Activated CD4-positive, CD25-positive, alpha-beta regulatory T cell treated with anti-CD3 and anti-CD28 coated beads, Interleukin-2, amount 50 U/mL, for 16 hours (primary cell): ENCODE measurements around the gene FRMPD4.
"Not testable (repeated sequence)": the region's sequence is repeated elsewhere in the genome, so short reads cannot be mapped to it uniquely, and the experiment has no call there.

Experiments
- DNase-seq: peaks from one replicate; pipeline ENCODE4 v3.0.0-alpha.2; 2020; ENCODE audit warnings: low read depth, low spot score

FRMPD4 gene

DNA sequence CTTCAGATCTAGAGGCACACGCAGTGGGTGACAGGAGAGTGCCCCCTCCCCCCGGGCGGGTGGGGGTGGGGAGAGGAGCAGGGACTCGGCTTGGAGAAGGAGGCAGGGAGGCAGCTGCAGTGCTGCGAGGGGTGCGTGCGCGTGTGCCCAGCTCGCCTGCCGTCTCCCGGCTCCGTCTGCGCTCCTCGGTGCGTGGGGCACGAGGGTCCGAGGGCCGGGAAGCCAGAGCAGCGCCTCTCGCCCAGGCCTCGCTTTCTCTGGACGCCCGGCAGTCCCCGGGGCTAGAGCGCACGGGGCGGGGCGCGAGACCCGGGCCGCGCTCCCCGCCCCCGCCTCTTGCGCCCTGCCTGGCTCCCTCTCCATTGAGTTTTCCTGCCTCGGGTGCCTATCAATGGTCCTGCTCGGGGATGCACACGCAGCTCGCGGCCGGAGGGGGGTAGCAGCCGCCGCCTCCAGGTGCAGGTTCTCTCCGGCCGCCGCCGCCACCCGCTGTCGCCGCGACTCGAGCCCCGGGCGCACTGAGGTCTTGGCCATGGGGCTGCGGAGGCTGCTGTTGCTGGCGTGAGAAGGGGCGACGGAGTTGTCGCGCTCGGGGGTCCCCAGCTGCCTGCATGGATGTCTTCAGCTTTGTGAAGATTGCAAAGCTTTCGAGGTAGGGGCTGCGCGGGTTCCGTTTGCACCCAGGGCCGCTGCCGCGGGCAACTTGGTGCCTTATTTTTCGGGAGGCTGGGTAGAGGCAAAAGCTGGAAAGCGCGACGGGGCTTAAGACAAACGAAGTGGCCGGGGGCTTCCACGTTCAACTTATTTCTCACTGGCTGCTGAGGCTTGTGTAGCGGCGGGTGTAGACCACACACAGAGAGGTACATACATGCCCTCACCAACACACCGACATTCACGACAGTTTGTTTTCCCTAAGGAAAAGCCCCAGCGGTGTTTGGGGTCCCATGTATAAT is at the start of gene FRMPD4:
TSS of gene FRMPD4 (plus strand) at position 113 of the 953 bp plus-strand sequence. CDS start at position 612, 499 bp downstream.
- DNase-seq: no peak

DNA sequence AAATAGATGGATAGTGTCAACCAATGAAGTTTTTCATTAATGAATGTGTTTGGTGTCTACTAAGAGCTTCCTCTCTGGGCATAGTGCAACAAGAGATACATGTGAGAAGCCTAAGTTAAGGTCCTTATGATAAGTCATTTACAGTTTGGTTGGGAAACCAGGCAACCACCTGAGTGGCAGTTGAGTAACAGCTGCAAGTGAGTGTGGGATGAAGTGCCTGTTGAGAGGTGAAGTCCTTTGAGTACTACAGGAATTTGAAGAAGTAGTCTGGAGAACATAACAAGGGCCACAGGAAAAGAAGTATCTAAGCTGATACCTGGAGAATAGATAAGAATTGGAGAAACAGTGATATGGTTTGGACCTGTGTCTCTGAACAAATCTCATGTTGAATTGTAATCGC is 48.5 kb upstream of the FRMPD4 start:
- DNase-seq: no peak

DNA sequence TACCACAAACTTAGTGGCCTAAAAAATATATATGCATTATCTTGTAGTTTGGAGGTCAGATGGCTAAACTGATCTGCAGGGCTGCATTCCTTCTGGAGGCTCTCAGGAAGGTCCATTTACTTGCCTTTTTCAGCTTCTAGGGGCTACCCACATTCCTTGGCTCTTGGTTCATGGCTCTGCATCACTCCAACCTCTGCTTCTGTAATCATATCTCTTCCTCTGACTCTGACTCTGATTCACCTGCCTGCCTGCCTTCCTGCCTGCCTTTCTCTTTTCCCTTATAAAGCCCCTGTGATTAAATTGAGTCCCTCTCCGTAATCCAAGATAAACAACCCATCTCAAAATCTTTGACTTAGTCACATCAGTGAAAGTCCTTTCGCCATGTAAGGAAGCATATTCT is 25.0 kb upstream of the FRMPD4 start:
- DNase-seq: no peak

DNA sequence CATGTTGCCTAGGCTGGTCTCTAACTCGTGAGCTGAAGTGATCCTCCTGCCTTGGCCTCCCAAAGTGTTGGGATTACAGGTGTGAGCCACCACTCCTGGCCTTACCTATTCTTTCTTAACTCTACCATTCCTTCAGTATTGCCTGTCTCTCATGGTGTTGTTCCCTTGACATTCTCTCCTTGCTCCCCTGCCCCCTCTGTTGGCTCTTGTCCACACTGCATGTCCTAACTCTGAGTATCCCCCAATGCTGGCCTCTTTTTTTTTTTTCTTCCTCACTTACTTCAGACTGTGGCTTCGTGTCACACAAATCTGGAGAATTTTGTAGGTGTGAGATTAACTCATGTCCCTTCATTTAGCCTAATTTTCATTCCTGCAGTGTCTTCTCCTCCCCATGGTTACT is 22.9 kb upstream of the FRMPD4 start:
- no peak for DNase-seq

DNA sequence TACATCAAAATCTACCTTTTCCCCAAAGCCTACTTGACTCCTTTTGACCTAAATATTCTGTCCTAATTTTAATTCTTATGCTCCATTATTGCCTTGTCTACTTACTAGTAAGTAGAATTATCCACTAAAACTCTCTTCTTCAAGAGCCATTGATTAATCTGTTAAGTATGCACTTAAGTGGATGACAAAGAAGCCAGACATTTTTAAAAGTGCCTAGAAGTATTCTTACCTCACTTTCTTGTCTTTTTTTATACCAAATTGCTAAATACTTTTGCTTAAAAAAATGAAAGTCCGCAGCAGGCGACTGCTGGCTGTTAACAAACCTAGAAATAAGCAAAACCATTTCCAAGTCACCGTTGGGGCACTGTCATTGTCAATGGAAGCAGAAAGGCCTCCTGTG is 20.1 kb upstream of the FRMPD4 start:
- DNase-seq: no peak

DNA sequence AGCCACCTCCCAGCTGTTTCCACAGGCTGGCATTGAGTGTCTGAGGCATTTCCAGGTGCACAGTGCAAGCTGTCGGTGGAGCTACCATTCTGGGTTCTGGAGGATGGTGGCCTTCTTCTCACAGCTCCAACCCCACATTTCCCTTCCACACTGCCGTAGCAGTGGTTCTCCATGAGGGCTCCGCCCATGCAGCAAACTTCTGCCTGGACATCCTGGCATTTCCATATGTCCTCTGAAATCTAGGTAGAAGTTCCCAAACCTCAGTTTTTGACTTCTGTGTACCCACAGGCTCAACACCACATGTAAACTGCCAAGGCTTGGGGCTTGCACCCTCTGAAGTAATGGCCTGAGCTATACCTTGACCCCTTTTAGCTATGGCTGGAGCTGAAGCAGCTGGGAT is 10.3 kb upstream of the FRMPD4 start:
- no peak for DNase-seq

DNA sequence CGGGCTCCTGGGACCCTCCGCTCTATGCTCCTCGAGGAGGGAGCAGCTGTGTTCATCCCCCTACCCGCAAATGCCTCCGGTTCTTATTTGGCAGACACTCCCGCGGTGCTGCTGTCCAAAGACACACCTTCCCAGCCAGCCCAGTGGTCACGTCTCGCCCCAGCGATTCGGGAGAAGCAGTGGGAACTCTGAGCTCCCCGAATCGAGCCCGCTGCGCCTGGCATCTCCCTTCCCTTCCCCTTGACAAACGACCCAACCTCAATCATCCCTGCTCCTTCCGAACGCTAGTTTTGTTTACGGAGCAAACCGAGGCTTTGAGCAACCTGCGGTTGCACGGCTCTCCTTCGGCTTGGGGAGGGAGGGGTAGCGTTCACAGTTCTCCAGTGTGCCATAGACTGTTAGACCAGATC is 317 bp upstream of the FRMPD4 start:
- no peak for DNase-seq

DNA sequence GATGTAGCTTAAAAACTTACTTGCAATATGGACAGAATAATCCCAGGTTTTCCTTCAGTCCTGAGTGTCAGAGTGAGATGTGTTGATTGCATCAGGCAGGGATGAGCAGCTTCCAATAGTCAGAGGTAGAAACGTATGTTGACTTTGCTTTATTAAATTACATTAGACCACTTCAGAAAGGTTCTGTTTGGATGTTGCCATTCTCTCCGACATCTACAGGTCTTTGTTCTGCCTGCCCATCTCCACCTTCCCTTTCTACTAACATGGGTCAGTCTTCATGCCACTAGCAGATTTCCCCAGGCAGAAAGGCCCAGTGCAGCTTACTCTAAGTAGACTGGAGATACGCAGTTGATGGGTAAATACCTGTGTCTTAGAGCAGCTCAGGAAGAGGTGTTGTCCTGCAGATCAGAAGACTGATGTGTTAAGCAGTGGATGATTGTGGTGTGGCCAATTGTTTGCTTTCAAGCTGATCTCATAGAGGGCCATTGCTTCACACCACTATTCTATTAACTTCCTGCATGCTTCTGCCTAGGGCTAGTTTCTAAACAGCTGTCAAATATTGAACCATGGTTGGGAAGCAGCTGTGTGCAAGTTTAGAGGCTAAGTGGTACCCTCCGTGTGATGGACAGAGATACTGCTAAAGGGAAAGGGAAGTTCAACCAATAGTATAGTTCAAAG is 1.8 kb downstream of the FRMPD4 start:
- no peak for DNase-seq

DNA sequence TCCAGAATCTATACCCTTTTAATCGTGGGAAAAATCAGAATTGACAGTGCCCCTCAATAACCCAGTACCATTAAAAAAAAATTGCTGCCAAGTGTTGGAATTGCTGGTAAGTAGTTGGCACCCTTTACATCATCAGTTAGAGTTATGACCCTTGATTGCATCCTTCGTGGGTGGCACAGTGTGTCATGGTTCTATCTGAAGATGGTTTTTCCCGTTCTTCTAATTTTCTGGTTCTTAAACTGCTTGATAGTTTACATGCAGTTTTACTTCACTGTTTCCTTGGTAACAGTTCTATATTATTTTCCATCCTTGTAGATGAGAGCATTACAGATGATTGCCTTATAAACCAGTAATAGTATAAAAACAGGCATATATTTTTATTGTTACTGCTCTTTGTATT is 3.2 kb downstream of the FRMPD4 start:
- no peak for DNase-seq

DNA sequence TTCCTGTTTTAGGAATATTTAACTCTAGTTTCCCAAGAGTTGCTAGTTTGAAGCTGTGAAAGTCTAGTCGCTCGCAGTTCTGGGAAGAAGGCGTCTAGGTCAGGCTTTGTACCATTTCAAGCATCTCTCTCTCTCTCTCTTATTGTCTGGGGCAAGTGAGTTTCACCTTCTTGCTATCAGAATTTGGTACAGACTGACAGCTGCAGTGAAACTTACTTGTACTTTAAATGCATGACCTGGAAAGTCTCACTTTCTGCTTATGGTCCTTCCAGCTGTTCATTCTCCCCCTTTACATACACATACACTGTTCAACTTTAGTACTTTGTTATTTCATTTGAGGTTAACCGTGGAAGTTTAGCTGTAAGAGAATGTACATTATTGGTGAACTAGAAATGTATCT is 4.4 kb downstream of the FRMPD4 start:
- DNase-seq: no peak

DNA sequence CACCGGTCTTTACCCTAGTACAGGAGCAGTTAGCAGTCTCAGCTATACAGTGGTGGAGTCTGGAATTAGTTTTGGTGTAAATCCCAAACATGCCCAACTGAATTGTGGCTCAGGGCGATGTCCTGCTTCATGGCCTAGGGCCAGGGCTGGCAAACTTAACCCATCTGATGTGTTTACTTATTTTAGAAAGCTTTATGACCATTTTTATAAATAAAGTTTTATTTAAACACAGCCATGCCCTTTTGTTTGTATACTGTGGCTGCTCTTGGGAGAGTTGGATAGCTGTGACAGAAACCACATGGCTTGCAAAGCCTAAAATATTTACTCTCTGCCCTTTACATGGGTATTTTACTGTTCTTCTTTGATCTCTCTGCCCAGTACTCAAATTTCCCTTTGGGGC is 7.1 kb downstream of the FRMPD4 start:
- no peak for DNase-seq

DNA sequence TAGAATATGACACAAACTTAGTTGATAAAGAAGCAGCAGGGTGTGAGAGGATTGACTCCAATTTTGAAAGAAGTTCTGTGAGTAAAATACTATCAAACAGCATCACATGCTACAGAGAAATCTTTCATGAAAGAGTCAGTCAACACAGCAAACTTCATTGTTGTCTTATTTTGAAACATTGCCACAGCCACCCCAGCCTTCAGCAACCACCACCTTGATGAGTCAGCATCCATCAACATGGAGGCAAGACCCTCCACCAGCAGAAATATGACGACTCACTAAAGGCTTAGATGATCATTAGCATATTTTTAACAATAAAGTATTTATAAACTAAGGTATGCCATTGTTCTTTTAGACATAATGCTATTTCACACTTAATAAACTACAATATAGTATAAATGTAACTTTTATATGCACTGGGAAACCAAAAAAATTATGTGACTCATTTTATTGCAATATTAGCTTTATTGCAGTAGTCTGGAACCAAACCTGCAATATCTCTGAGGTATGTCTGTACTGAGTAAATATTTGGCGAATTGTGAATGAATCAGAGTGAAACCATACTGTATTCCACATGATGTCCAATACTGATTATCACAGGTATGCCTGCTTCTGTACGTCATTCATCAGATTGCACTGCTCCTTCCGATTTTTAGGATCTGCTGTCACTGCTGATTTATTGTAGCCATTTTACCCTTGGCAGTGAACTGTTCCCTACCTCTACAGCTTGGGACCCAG is 11.6 kb downstream of the FRMPD4 start:
- no peak for DNase-seq

DNA sequence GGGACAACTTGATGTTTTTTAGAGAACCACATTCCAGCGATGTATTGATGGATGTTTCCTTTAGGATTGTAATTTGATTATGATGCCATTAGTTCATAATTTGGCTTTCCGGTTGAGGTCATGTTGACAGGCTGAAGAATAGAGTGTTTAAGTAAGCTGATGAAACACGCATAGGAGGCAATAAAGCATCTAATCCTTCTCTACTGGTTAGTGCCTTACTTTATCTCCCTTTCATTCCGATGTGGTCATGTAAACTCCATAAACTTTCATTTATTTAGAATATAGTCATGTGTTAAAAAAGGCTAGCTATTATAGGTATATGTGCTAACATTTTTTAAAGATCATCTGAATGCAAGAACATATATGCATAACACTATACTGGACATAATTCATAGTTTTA is 15.0 kb downstream of the FRMPD4 start:
- no peak for DNase-seq

DNA sequence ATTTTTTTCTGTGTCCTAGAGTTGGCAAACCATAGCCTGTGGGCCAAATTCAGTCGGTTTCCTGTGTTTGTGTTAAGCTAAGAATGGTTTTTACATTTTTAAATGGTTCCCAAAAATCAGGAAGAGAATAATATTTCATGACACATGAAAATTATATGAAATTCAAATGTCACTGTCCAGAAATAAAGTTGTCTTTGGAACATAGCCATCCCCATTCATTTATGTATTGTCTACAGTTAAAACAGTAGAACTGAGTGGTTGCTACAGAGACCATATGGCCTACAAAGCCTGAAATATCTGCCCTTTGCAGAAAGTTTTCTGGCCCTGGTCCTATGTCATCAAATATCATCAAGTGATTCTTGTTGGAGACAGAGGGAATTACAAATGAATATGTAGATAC is 15.5 kb downstream of the FRMPD4 start:
- DNase-seq: no peak

DNA sequence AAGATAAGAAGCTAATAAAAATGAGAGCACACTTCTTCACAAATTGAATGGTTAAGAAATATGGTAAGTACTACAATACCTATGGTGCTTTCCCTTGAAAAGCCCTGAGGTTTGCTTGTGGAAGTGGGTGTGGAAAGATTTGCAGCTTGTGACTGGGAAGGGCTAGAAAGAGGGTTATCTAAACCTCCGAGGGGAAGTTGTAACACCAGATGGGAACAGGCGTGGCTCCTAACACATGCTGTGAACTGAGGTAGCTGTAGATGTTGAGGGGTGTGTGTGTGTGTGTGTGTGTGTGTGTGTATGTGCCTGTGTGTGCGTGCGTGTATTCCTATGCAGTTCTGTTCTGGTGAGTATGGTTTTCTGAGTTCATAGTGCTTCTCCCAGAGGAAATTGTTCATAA is 21.5 kb downstream of the FRMPD4 start:
- no peak for DNase-seq

DNA sequence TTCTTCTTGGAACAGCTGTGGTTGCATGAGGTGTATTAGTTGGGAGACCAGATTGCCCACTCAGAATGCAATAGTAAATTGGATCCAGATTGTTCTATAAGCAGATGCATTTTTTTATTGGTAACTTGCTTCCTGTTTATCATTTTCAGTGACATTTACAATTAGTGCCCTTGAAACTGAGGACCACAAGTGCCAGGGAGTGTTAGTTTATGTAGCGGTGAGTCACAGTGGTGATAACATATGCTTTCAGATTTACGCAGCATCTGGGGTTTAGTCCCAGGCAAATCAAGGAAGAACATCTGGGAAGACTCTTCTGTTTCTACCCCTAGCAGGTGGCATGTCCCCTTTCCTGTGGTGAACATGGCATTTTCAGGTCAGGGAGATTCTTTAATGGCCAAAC is 24.1 kb downstream of the FRMPD4 start:
- no peak for DNase-seq

DNA sequence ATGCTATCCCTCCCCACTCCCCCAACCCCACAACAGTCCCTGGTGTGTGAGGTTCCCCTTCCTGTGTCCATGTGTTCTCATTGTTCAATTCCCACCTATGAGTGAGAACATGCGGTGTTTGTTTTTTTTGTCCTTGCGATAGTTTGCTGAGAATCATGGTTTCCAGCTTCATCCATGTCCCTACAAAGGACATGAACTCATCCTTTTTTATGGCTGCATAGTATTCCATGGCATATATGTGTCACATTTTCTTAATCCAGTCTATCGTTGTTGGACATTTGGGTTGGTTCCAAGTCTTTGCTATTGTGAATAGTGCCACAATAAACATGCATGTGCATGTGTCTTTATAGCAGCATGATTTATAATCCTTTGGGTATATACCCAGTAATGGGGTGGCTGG is 25.9 kb downstream of the FRMPD4 start:
- DNase-seq: not testable (repeated sequence)

DNA sequence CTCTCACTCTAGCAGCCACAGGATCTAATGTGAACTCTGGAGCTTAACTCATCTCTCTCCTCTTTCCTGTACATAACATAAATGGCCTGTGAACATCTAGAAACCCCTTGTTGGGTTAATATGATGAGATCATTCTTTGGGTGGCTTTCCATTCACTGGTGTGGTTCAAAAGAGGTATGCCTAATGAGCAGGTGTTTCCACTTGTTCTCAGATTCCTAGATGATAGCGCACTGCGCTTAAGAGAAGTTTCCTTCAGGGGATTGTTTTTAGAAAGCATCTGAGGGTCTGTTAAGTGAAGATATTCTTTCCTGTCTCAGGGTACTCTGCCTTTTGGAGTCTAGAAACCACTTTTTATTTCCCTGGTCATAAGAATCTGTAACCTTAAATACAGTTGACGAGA is 32.5 kb downstream of the FRMPD4 start:
- DNase-seq: no peak

DNA sequence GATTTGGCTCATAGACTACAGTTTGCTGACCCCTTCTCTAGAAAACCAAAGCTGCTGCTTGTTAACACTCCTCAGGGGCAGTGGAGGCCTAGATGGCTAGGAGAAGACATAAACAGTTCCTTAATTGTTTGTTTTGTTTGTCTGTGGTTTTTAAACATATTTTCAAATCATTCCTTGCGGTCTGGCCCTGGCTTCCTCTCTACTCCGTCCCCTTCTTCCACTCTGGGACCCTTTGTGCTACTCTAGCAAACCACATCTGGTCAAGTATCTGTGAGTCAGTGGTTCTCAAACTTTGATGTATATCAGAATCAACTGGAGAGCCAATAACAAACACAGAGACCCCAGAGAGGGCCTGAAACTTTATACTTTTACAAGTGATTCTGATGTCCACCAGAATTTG is 36.1 kb downstream of the FRMPD4 start:
- DNase-seq: no peak

DNA sequence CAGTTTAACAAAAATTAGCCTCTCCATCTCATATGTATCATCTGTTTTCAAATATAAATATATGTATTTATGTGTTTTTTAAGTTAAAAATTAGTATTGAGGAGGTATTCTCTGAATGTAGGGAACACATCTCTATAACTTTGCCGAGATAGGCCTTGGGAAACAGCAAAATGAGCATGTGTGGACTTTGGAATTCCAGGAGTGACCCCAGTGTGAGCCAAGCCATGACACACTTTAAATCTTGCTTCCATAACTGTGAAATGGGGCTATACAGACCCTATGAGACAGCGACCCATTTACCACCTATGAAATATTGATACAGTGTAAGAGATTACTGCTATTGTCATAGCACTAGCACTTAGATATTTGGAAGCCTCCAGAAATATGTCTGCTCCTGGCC is 58.8 kb downstream of the FRMPD4 start:
- DNase-seq: no peak

DNA sequence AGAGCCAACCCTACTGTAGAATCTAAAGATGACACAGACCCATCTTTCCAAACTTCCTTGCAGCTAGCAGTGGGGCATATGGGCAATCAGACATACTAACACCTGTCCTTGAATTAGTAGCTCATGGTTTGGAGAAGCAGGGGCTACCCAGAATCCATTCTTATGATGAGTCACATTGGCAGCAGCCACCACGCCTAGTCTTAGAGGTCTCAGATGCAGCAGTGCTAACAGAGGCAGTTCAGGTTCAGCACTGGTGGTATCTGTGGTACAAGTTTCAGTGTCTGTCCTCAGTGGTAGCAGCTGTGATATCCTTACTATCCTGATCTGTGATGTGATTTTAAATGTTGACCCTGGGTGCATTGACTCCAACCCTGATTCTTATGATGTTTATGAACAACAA is 68.1 kb downstream of the FRMPD4 start:
- DNase-seq: no peak

DNA sequence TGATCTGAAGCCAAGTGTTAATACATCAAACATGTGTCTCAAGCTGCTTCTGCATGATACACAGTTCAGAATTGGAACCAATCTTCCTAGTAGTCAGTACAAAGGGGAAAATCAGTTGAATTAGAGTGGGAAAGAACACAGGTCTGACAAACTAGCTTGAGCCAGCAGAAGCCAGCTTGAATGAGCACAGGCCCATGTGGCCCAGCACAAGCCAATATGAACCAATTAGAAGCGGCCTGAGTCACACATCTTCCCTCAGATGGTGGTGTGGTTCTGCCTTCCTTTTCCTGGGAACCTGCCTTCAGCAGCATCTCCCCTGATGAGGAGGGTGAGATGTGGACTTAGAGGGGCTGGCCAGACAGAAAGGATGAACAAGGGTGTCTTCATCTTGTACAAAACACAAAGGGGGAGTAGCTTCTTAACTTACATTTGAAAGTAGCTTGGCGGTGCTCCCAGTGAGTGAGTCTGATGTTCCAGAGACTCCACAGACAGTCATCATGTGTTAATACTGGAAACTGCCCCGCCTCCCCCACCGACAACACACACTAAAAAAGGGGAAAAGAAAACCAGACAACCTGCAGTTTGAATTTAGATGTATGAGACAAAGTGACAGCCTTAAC is 72.0 kb downstream of the FRMPD4 start:
- no peak for DNase-seq
